Left cardiac atrium (tissue), 4 donors: ENCODE measurements around the gene TMEM250. TPM values are rescaled to one million over a fixed set of nuclear protein-coding genes. Genes with fewer than 3 reads are reported as not detected.
"Not testable (repeated sequence)": the region's sequence is repeated elsewhere in the genome, so short reads cannot be mapped to it uniquely, and the experiment has no call there.

ENCODE experiments used
- ATAC-seq, 2 donors: fragments of 200-7000 bp; cut with Tn5 transposase; one replicate each; pipeline ENCODE4 v1.9.1; 2020; ENCODE audit warnings: mild to moderate bottlenecking in 2 of 2, moderate library complexity in 2 of 2
- DNase-seq: peaks from one replicate; pipeline ENCODE4 v3.0.0-alpha.2; 2020
- intact Hi-C, 2 donors: fragments of 100-400 bp; cut with DNase I; formaldehyde crosslinking; loops; one replicate each; pipeline versions ENCODE4 v1.14.1 to v1.15.1; 2022 to 2023
- long read RNA-seq: library from polyadenylated mRNA; unstranded; transcript quantifications from one replicate; pipeline ENCODE4 v2.0.0, GENCODE V29; 2021
- total RNA-seq, 2 donors: library from RNA; stranded (reverse); fragmentation: NEBNext Ultra II Directional; extraction: Animal tissue kit (Norgen Biotek cat#: 25700); gene quantifications; one replicate each; pipeline ENCODE4 v1.2.1, GENCODE V29; 2021
- donor health status: DM: no; HTN: yes; CAD: no.
- donor health status: DM: no; HTN: yes; CAD: no; lungs with severe emphysema.
- donor health status: DM: yes; HTN: yes; CAD: no.
- donor health status: Dilated cardiomyopathy.

Gene TMEM250
- 10 to 100 TPM; 21.6 to 23.4 TPM for total RNA-seq
- long read RNA-seq, partial matches to known transcripts, result 6 of 47 reads
- long read RNA-seq, other reads (novel, unspliced or antisense), result 38 of 47 reads

GRCh38 chr9:136118320-136119060, at the start of gene TMEM250:
TMEM250 (minus strand) TSS chr9:136118875; CDS start chr9:136116900, 1,975 bp downstream.
- intact Hi-C loops, result no loop called here
- ATAC-seq, result peak; percentile 90 to 93

DNA sequence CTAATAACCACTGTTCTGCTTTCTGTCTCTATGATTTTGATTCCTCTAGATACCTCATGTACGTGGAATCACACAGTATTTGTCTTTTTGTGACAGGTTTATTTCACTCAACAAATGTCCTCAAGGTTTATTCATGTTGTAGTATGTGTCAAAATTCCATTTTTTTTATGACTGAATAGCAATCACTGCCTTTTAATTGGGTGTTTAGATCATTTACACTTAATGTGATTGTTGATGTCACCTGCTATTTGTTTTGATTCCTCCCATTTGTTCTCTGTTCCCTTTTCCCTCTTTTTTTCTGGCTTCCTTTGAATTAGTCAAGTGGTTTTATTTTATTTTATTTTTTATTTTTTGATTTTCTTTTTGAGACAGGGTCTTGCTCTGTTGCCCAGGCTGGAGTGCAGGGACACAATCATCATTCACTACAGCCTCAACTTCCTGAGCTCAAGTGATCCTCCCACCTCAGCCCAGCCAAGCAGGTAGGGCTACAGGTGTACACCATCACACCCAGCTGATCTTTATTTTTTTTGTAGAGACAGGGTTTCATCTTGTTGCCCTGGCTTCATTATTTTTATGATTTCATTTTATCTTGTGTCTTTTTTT, 44.7 kb upstream of the TMEM250 start:
- DNase-seq, result no peak
- ATAC-seq, result no peak
- intact Hi-C loops, result no loop called here

More at GRCh38 chr9:136118320-136119060, at the start of gene TMEM250:
- peak; percentile 97 for DNase-seq

DNA sequence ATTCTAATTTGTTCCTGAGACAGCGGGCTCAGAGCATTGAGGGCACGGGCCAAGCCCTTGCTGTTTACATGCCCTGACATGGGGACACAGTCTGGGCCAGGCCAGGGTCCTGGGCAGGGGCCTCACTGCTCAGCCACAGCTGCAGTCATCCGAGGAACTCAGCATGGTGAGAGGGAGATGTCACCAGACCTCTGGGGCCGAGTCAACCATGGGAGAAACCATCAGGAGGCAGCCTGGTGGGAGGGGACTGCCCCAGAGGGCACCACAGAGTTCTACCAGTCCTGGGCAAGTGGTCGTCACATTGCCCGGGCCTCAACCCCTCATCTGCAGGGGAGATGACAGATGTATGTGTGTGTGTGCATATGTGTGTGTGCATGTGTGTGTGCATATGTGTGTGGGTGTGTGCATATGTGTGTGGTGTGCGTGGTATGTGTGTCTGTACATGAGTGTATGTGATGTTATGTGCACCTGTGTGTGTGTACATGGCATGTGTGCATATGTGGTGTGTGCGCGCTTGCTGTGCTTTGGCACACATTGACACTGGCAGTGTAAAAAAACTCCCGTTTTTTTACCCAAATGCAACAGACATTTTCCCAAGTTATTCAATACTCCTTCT, 42.4 kb upstream of the TMEM250 start:
- intact Hi-C loops, result no loop called here
- ATAC-seq (no peak), DNase-seq (no peak)

GRCh38 chr9:136160381-136160841, 41.7 kb upstream of the TMEM250 start:
- intact Hi-C loops, result no loop called here
- ATAC-seq, result no peak
- DNase-seq, result no peak

DNA sequence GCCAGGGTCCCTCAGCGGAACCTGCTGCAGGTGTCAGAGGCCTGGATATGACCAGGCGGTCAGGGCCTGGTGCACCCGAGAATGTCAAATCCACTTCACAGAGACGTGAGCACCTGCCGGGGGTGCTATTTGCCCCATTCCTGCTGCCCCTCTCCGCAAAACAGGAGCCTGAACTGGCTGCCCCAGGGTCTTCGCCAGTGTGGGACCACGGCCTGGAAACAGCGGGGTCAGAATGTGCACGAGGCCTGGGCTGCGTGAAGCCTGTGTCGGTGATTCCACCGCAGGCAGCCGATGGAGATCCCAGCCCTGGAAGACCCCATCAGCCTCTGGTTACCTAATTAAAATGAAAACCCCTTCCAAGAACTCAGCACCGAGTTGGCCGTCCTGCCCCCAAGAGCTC, 41.2 kb upstream of the TMEM250 start:
- DNase-seq, result no peak
- intact Hi-C loops, result no loop called here

GRCh38 chr9:136157477-136158265, 39.0 kb upstream of the TMEM250 start:
- ATAC-seq (peak in 1 of 2 donors; percentile 32), DNase-seq (peak; percentile 47)
- intact Hi-C loops, result no loop called here

More for the DNA sequence above, 41.2 kb upstream of the TMEM250 start:
- no peak for ATAC-seq

DNA sequence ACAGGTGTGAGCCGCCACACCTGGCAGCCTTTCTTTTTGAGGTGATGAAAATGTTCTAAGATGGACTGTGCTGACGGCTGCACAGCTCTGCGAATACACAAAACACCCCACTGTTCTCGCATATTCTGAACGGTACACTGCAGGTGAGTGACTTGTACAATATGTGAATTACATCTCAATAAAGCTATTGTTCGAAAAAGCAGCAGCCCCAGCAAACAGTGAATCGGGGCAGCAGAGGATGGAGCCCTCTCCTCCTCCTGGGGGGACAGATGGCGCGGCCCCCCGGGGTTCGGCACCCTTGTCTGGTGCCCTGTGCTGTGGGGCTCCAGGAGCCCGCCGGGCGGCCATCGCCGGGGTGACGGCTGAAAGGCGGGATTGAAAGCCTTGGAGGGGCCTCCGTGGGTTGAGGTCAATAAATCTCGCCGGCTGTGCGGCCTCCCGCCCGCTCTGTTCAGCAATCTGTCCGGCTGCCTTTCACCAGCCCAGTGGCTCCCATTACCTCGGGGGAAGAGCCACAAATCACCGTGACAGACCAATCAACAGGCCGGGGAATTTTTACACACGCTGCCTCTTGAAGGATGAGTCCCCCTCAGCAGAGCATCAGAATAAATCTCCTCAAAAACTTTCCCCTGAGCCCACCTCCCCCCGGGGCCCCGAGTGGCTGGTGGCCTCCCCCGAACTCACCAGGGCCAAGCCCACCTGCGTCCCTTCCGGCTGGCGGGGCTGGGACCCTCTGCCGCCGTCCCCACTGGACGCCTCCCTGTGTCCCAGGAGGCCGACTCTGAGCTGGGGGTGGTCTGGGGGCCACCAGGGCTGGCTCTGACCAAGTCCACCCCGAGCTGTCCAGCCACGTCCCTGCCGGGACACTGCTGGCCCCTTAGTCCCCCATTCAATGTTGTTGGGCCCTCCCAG, 37.8 kb upstream of the TMEM250 start:
- DNase-seq, result no peak
- intact Hi-C loops, result no loop called here
- no peak for ATAC-seq

GRCh38 chr9:136155576-136155975, 36.9 kb upstream of the TMEM250 start:
- DNase-seq, result no peak
- ATAC-seq, result no peak
- intact Hi-C loops, result no loop called here

DNA sequence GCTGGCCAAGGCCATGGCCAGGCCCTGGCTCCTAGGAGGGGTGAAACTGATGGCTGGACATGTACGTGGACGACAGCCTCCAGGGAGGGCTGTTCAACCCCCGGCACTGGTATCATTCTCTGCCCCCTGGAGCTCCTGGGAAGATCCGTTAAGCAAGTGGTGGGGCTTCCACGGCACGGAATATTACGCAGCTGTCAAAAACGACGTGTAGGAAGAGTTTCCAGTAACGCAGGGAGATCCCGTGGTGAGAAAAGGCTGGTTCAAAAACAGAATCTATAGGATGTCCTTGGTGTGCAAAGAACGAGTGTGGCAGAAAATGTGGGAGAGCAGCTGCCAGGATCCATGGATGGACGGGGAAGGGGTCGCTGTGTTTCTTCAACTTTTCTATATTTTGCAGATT, 36.3 kb upstream of the TMEM250 start:
- ATAC-seq (no peak), DNase-seq (no peak)
- intact Hi-C loops, result no loop called here

GRCh38 chr9:136153381-136154065, 34.8 kb upstream of the TMEM250 start:
- intact Hi-C loops, result no loop called here
- ATAC-seq (no peak), DNase-seq (no peak)

- no peak for DNase-seq
- no peak for ATAC-seq
- intact Hi-C loops, result no loop called here
Measured at GRCh38 chr9:136152931-136153330, 34.3 kb upstream of the TMEM250 start.

- no peak for DNase-seq
- no peak for ATAC-seq
- intact Hi-C loops, result no loop called here
Measured at GRCh38 chr9:136152543-136152866, 33.8 kb upstream of the TMEM250 start.

DNA sequence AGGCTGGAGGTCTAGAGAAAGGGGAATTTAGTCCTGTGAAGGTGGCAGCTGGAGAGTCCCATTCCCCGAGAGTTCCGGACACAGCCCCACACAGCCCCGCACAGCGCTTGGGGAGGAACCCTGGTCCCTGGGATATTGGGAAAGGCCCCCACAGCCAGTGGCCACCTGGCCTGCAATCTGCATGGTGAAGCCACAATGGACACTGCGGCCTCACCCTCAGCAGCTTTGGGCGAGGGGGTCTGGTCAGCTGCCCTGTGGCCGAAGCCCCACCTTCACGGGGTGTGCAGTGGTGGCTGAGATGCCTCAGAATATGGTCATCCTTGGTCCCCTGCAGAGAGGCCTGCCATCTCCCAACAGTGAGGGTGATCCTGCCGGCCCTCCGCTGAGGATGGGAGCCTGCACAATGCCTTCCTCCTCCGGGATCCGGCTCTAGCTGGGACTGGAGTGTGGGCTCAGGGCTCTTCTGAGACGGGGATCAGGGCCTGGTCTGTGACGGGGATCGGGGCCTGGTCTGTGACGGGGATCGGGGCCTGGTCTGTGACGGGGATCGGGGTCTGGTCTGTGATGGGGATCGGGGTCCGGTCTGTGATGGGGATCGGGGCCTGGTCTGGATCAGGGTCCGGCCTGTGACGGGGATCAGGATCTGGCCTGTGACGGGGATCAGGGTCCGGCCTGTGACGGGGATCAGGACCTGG, 33.3 kb upstream of the TMEM250 start:
- DNase-seq (no peak), ATAC-seq (no peak)
- intact Hi-C loops, result no loop called here

- DNase-seq (no peak), ATAC-seq (no peak)
- intact Hi-C loops, result no loop called here
Measured at GRCh38 chr9:136151214-136151804, 32.6 kb upstream of the TMEM250 start.

DNA sequence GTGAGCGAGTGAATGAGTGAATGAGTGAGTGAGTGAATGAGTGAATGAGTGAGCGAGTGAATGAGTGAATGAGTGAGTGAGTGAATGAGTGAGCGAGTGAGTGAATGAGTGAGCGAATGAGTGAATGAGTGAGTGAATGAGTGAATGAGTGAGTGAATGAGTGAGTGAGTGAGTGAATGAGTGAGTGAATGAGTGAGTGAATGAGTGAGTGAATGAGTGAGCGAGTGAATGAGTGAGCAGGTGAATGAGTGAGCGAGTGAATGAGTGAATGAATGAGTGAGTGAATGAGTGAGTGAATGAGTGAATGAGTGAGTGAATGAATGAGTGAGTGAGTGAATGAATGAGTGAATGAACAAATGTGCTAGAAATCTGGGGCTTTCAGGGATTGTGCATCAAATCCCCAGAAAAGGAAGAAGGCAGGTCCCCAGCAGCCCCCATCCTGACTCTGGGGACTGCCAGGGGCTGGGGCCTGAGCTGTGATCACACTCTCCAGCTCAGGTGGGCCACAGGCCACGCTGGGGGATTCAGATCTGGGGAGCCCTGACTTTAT, 32.1 kb upstream of the TMEM250 start:
- DNase-seq, intact Hi-C loops, ATAC-seq: not testable (repeated sequence)

GRCh38 chr9:136149853-136150252, 31.2 kb upstream of the TMEM250 start:
- no peak for ATAC-seq
- no peak for DNase-seq
- intact Hi-C loops, result loop anchor here in 1 of 2 donors (10.0 kb wide), 1 partner anchor 65 kb away; no protein-coding TSS in a partner anchor

DNA sequence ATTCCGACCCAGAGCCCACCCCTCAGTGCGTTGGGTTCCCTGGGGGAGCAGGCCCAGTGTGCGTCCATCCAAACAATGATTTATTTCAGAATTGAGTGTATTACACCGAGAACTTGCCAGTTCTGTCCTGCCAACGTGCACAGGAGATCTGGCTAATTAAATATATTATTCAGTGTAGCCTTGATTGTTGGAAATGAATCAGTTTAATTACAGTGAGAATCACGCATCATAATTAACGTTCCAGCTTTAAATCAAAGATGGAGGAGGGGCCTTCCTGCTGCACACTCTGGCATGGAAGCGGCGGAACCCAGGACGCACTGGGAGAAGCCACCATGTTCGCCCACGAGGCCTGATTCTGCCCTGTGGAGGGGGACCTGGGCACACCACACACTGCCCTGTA, 30.7 kb upstream of the TMEM250 start:
- DNase-seq (no peak), ATAC-seq (no peak)
- intact Hi-C loops, result loop anchor here in 1 of 2 donors (10.0 kb wide), 1 partner anchor 65 kb away; no protein-coding TSS in a partner anchor
